Epithelial cell of proximal tubule (primary cell): Measurements from ENCODE around the gene NCS1. TPM values are rescaled to one million over a fixed set of nuclear protein-coding genes. Genes with fewer than 3 reads are reported as not detected.

Experiments used
- DNase-seq: peaks from one replicate; pipeline ENCODE4 v3.0.0-alpha.2; 2011; ENCODE audit warnings: low read depth
- H3K4me3 ChIP-seq: 2 replicates; pipeline ENCODE4 v1.5.1; 2011; ENCODE audit warnings: low read depth, mild to moderate bottlenecking, low read length
- CTCF ChIP-seq: conservative IDR thresholded peaks from 2 replicates; pipeline ENCODE4 v1.5.1; 2012; ENCODE audit warnings: low read depth, mild to moderate bottlenecking, low read length
- total RNA-seq: library from RNA; depleted of rRNA; stranded (reverse); fragments of >200 nt; gene quantifications from 2 replicates; pipeline ENCODE4 v1.2.3, GENCODE V29; 2015

Gene NCS1
- total RNA-seq, 1 donor from 2014 or later: 48.8 TPM

- DNase-seq: no peak
Observed at GRCh38 chr9:130140706-130141105, 31.5 kb upstream of the NCS1 start.

GRCh38 chr9:130142056-130142455, 30.1 kb upstream of the NCS1 start:
- H3K4me3 ChIP-seq: no peak overlapping the region
- DNase-seq: no peak
- TF ChIP-seq CTCF: no peak

More at GRCh38 chr9:130140706-130141105, 31.5 kb upstream of the NCS1 start:
- TF ChIP-seq CTCF: no peak
- no peak overlapping the region for H3K4me3 ChIP-seq

GRCh38 chr9:130142641-130143040, 29.6 kb upstream of the NCS1 start:
- no peak for TF ChIP-seq CTCF
- DNase-seq: no peak

DNA sequence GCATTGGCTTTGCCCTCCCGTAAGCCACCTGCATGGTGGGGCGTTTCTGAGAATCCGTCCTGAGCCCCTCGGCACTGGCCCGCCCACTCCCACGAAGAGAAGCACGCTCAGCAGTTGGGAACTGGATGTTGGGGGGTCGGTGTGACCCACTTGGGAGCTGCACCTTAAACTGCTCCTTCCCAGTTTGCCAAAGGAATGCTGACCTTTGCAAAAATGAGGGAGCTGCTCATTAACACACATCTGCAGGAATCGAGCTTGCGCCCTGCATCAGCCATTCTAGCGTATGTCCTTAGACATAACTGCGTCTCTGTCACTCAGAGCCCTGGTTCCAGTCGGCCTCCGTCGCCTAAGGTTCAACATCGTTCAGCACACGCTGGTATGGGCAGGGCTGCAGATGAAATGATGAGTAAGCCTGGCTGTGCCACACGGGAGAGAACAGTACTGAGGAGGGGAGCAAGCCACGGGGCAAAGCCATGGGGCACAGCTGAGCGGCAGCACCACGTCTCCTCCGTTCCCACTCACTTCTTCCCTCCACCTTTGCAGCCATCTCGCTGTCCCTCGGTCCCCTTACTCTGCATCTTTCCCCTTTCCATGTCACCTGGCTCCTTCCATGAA, 28.8 kb upstream of the NCS1 start:
- DNase-seq: no peak
- TF ChIP-seq CTCF: no peak
- no peak overlapping the region for H3K4me3 ChIP-seq

More at GRCh38 chr9:130142641-130143040, 29.6 kb upstream of the NCS1 start:
- no peak overlapping the region for H3K4me3 ChIP-seq

- no peak for TF ChIP-seq CTCF
Observed at GRCh38 chr9:130143958-130144366, 28.2 kb upstream of the NCS1 start.

DNA sequence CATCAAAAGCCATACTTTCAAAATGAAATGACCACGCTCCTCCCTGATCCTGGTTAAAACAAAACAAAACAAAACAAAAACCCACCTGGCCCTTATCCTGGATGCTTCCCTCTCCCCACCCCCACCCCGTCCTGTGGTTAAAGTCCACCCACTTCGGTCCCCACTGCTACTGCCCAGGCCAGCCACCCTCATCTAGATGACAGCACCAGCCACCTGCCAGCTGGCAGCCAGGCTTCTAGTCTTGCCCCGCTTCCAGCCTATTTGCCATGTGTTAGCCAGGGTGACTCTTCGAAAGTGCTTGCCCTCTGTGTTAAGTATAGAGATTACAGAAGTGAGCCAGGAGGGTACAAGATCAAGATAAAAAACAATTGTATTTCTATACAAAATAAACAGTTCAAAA, 27.5 kb upstream of the NCS1 start:
- no peak overlapping the region for H3K4me3 ChIP-seq
- TF ChIP-seq CTCF: no peak
- no peak for DNase-seq

More at GRCh38 chr9:130143958-130144366, 28.2 kb upstream of the NCS1 start:
- DNase-seq: no peak
- no peak overlapping the region for H3K4me3 ChIP-seq

DNA sequence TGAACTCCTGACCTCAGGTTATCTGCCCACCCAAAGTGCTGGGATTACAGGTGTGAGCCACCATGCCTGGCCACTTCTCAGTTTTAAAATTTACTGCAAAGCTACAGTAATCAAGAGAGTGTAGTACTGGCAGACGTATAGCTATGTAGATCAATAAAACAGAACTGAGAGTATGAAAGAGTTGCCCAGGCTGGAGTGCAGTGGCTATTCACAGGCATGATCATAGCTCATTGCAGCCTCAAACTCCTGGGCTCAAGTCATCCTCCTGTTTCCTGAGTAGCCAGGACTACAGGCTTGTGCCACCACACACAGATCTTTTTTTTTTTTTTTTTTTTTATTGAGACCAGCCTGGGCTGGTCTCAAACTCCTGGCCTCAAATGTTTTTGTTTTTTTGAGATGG, 26.5 kb upstream of the NCS1 start:
- no peak overlapping the region for H3K4me3 ChIP-seq
- no peak for TF ChIP-seq CTCF
- no peak for DNase-seq
